SH-SY5Y (cell line): Measurements from ENCODE around the gene KIF26B.

Source experiments
- GATA2 ChIP-seq: IDR thresholded peaks from 2 replicates; pipeline ENCODE4 v1.6.1; 2011; ENCODE audit warnings: mild to moderate bottlenecking, low read depth, low read length
- GATA3 ChIP-seq: IDR thresholded peaks from 2 replicates; pipeline ENCODE4 v1.6.1; 2011; ENCODE audit warnings: low read depth, mild to moderate bottlenecking, low read length, moderate library complexity

DNA sequence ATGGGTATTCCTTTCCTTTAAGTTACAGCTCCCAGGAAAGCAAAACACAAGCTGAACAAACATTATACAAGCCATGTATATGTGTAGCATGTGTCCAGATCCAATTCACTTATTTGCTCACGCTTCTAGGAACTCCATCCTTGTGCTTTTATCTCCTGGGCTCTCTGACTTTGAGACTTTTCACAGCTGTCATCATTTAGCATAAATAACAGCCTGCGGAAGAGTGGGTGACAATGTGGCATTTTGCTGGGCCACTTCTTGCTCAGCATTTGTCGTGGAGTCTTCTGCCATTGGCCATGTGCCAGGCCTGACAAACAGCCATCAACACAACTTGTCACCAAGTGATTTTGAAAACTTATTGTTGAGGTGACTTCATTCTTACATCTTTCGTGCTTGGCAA lies 164.3 kb downstream of the KIF26B start:
- TF ChIP-seq GATA2 (no peak), GATA3 (no peak)
